Right kidney (tissue), 1 donor: ENCODE measurements around the gene CADM2.
"Not testable (repeated sequence)": the region's sequence is repeated elsewhere in the genome, so short reads cannot be mapped to it uniquely, and the experiment has no call there.

ENCODE experiments used
- DNase-seq: peaks from one replicate; pipeline ENCODE4 v3.0.0-alpha.2; 2016

CADM2 gene

GRCh38 chr3:85077018-85077417 is 118.2 kb downstream of the CADM2 start:
- DNase-seq = no peak

- DNase-seq = no peak
Observed at GRCh38 chr3:85081191-85081906, 122.6 kb downstream of the CADM2 start.

- DNase-seq = no peak
Observed at GRCh38 chr3:85090495-85090894, 131.7 kb downstream of the CADM2 start.

- DNase-seq = no peak
Observed at GRCh38 chr3:85100316-85100715, 141.5 kb downstream of the CADM2 start.

- DNase-seq = no peak
Observed at GRCh38 chr3:85102781-85103180, 144.0 kb downstream of the CADM2 start.

- DNase-seq = no peak
Observed at GRCh38 chr3:85110393-85110792, 151.6 kb downstream of the CADM2 start.

- no peak for DNase-seq
Observed at GRCh38 chr3:85120879-85121278, 162.1 kb downstream of the CADM2 start.

- DNase-seq = not testable (repeated sequence)
Observed at GRCh38 chr3:85132864-85133263, 174.1 kb downstream of the CADM2 start.

- not testable (repeated sequence) for DNase-seq
Observed at GRCh38 chr3:85133691-85134420, 175.1 kb downstream of the CADM2 start.

GRCh38 chr3:85142626-85143025 is 183.8 kb downstream of the CADM2 start:
- DNase-seq = no peak

- no peak for DNase-seq
Observed at GRCh38 chr3:85148036-85148435, 189.2 kb downstream of the CADM2 start.

GRCh38 chr3:85151555-85151954 is 192.8 kb downstream of the CADM2 start:
- no peak for DNase-seq

- not testable (repeated sequence) for DNase-seq
Observed at GRCh38 chr3:85153279-85153678, 194.5 kb downstream of the CADM2 start.

GRCh38 chr3:85159376-85159775 is 200.6 kb downstream of the CADM2 start:
- no peak for DNase-seq

- no peak for DNase-seq
Observed at GRCh38 chr3:85161544-85161943, 202.8 kb downstream of the CADM2 start.

- DNase-seq = no peak
Observed at GRCh38 chr3:85162905-85163304, 204.1 kb downstream of the CADM2 start.

GRCh38 chr3:85164436-85164835 is 205.6 kb downstream of the CADM2 start:
- DNase-seq = no peak

- no peak for DNase-seq
Observed at GRCh38 chr3:85167576-85167975, 208.8 kb downstream of the CADM2 start.

GRCh38 chr3:85170646-85171045 is 211.9 kb downstream of the CADM2 start:
- no peak for DNase-seq

GRCh38 chr3:85171976-85172375 is 213.2 kb downstream of the CADM2 start:
- no peak for DNase-seq

GRCh38 chr3:85176799-85177198 is 218.0 kb downstream of the CADM2 start:
- no peak for DNase-seq

- DNase-seq = no peak
Observed at GRCh38 chr3:85182975-85183752, 224.4 kb downstream of the CADM2 start.

GRCh38 chr3:85185495-85185894 is 226.7 kb downstream of the CADM2 start:
- no peak for DNase-seq
